Measurements from ENCODE around the gene POLG. TPM values are rescaled to one million over a fixed set of nuclear protein-coding genes. Genes with fewer than 3 reads are reported as not detected.

The POLG gene
- total RNA-seq, 1 experiment from 2014 or later = 50.5 TPM

- no peak for DNase-seq
- H3K9me3 ChIP-seq (replicated peaks) = no peaks in the 10 kb centered on the region; the same call in 1 of the 2 replicates
- H3K27me3 ChIP-seq = peaks cover 16% of the 10 kb centered on the region
- H3K4me3 ChIP-seq = no peak overlapping the region
- H3K36me3 ChIP-seq = no peaks in the 10 kb centered on the region
- no peaks in the 10 kb centered on the region for H3K4me1 ChIP-seq
- no peak overlapping the region for H3K27ac ChIP-seq
These were observed 12.1 kb upstream of the POLG start for GRCh38 chr15:89346516-89347231.

GRCh38 chr15:89345248-89345647 is 10.6 kb upstream of the POLG start:
- Histone ChIP-seq H3K4me3 (no peak overlapping the region), H3K9me3 (replicated peaks) (no peaks in the 10 kb centered on the region; the same call in 1 of the 2 replicates), H3K4me1 (no peaks in the 10 kb centered on the region), H3K27me3 (peaks cover 24% of the 10 kb centered on the region), H3K27ac (no peak overlapping the region), H3K36me3 (no peaks in the 10 kb centered on the region)
- no peak for DNase-seq

- H3K27me3 ChIP-seq = 0 out of 2 replicates have a peak, but pooled peaks cover 9% of the 10 kb centered on the region
- H3K36me3 ChIP-seq = no peaks in the 10 kb centered on the region
- H3K27ac ChIP-seq = no peak overlapping the region
- no peaks in the 10 kb centered on the region; the same call in 1 of the 2 replicates for H3K9me3 ChIP-seq (replicated peaks)
- H3K4me3 ChIP-seq = no peak overlapping the region
- no peaks in the 10 kb centered on the region for H3K4me1 ChIP-seq
- DNase-seq = no peak
These were observed 8.2 kb upstream of the POLG start for GRCh38 chr15:89342840-89343239.

GRCh38 chr15:89341316-89342005 is 6.8 kb upstream of the POLG start:
- DNase-seq = no peak
- Histone ChIP-seq H3K27me3 (0 out of 2 replicates have a peak, but pooled peaks cover 8% of the 10 kb centered on the region), H3K4me3 (no peak overlapping the region), H3K36me3 (no peaks in the 10 kb centered on the region), H3K4me1 (no peaks in the 10 kb centered on the region), H3K27ac (no peak overlapping the region), H3K9me3 (replicated peaks) (no peaks in the 10 kb centered on the region; the same call in 1 of the 2 replicates)

- Histone ChIP-seq H3K27ac (no peak overlapping the region), H3K4me3 (no peak overlapping the region), H3K27me3 (0 out of 2 replicates have a peak, but pooled peaks cover 8% of the 10 kb centered on the region), H3K9me3 (replicated peaks) (no peaks in the 10 kb centered on the region; the same call in 1 of the 2 replicates), H3K4me1 (0 out of 2 replicates have a peak, but pooled peaks cover 5% of the 10 kb centered on the region), H3K36me3 (no peaks in the 10 kb centered on the region)
- no peak for DNase-seq
These were observed 5.9 kb upstream of the POLG start for GRCh38 chr15:89340573-89340972.

- no peak overlapping the region for H3K27ac ChIP-seq
- peaks cover 3% of the 10 kb centered on the region for H3K36me3 ChIP-seq
- no peak overlapping the region for H3K4me3 ChIP-seq
- DNase-seq = no peak
- H3K4me1 ChIP-seq = 0 out of 2 replicates have a peak, but pooled peaks cover 5% of the 10 kb centered on the region
- no peaks in the 10 kb centered on the region for H3K9me3 ChIP-seq (replicated peaks)
- H3K27me3 ChIP-seq = 0 out of 2 replicates have a peak, but pooled peaks cover 8% of the 10 kb centered on the region
These were observed 3.4 kb upstream of the POLG start for GRCh38 chr15:89338036-89338435.

- Histone ChIP-seq H3K9me3 (replicated peaks) (no peaks in the 10 kb centered on the region), H3K4me1 (peaks cover 22% of the 10 kb centered on the region; the same call in 1 of the 2 replicates), H3K27ac (no peak overlapping the region), H3K4me3 (peak overlapping the region; percentile 18), H3K36me3 (peaks cover 15% of the 10 kb centered on the region), H3K27me3 (no peaks in the 10 kb centered on the region)
- no peak for DNase-seq
These were observed 846 bp upstream of the POLG start for GRCh38 chr15:89335298-89336041.

GRCh38 chr15:89333959-89334509 is 590 bp downstream of the POLG start:
- no peaks in the 10 kb centered on the region for H3K27me3 ChIP-seq
- H3K4me1 ChIP-seq = peaks cover 31% of the 10 kb centered on the region; the same call in 1 of the 2 replicates
- no peaks in the 10 kb centered on the region for H3K9me3 ChIP-seq (replicated peaks)
- peak overlapping the region; percentile 77; the same call in 1 of the 2 replicates for H3K27ac ChIP-seq
- peak overlapping the region; percentile 91 for H3K4me3 ChIP-seq
- no peak for DNase-seq
- H3K36me3 ChIP-seq = peaks cover 29% of the 10 kb centered on the region

GRCh38 chr15:89333011-89333860 is 1.4 kb downstream of the POLG start:
- H3K36me3 ChIP-seq = peaks cover 37% of the 10 kb centered on the region

GRCh38 chr15:89332446-89332845 is 2.2 kb downstream of the POLG start:
- H3K36me3 ChIP-seq = peaks cover 45% of the 10 kb centered on the region
- H3K9me3 ChIP-seq (replicated peaks) = no peaks in the 10 kb centered on the region
- no peak overlapping the region for H3K4me3 ChIP-seq
- peaks cover 31% of the 10 kb centered on the region; the same call in 1 of the 2 replicates for H3K4me1 ChIP-seq
- no peaks in the 10 kb centered on the region for H3K27me3 ChIP-seq
- no peak overlapping the region for H3K27ac ChIP-seq
- DNase-seq = peak in 1 of 2 experiments; percentile 43

More at GRCh38 chr15:89333011-89333860, 1.4 kb downstream of the POLG start:
- Histone ChIP-seq H3K4me3 (peak overlapping the region; percentile 91), H3K4me1 (peaks cover 31% of the 10 kb centered on the region; the same call in 1 of the 2 replicates), H3K27me3 (no peaks in the 10 kb centered on the region), H3K27ac (no peak overlapping the region), H3K9me3 (replicated peaks) (no peaks in the 10 kb centered on the region)
- DNase-seq = no peak

GRCh38 chr15:89330881-89331595 is 3.6 kb downstream of the POLG start:
- DNase-seq = peak; percentile 71 to 79
- Histone ChIP-seq H3K27ac (peak overlapping the region; percentile 80), H3K4me3 (no peak overlapping the region), H3K4me1 (peaks cover 28% of the 10 kb centered on the region; the same call in 1 of the 2 replicates), H3K27me3 (no peaks in the 10 kb centered on the region), H3K9me3 (replicated peaks) (no peaks in the 10 kb centered on the region), H3K36me3 (peaks cover 59% of the 10 kb centered on the region)

- no peaks in the 10 kb centered on the region for H3K9me3 ChIP-seq (replicated peaks)
- H3K27me3 ChIP-seq = no peaks in the 10 kb centered on the region
- H3K27ac ChIP-seq = peak overlapping the region; percentile 80
- no peak for DNase-seq
- H3K36me3 ChIP-seq = peaks cover 68% of the 10 kb centered on the region
- peaks cover 26% of the 10 kb centered on the region; the same call in 1 of the 2 replicates for H3K4me1 ChIP-seq
- no peak overlapping the region for H3K4me3 ChIP-seq
These were observed 4.5 kb downstream of the POLG start for GRCh38 chr15:89330119-89330518.

Measured in SJCRH30 (cell line).